Endothelial cell of umbilical vein (primary cell): ENCODE data around the gene GRAMD1A. TPM values are rescaled to one million over a fixed set of nuclear protein-coding genes. Genes with fewer than 3 reads are reported as not detected.

Source experiments
- BruUV-seq: library from RNA; stranded (reverse); fragments of 400-500 nt; replicated peaks from 2 replicates; lab custom pipeline; 2021; lab: Mats Ljungman, UMichigan
- CTCF ChIA-PET: fragments of 300-600, 350-600 bp; sonication (Branson Sonifier 250); formaldehyde crosslinking; loops from one replicate; lab custom pipeline; 2021; ENCODE audit warnings: antibody characterized with exemption, inconsistent platforms; lab: Charles Lee
- POLR2A ChIA-PET: fragments of 300-600, 350-600 bp; sonication (Branson Sonifier 250); formaldehyde crosslinking; loops from one replicate; lab custom pipeline; 2021; ENCODE audit warnings: antibody characterized with exemption, inconsistent platforms; lab: Charles Lee
- DNase-seq: peaks from one replicate; pipeline ENCODE4 v3.0.0-alpha.2; 2011; ENCODE audit warnings: low read depth, low spot score
- FAIRE-seq: peaks from 2 replicates; lab custom pipeline; 2011; peaks lifted over from hg19 to GRCh38; lab: Jason Lieb, UNC
- H2AFZ ChIP-seq: 2 replicates; pipeline ENCODE4 v1.6.0; 2012; ENCODE audit warnings: low read depth, low read length, control low read depth, inconsistent platforms
- H3K27ac ChIP-seq: 2 replicates; pipeline ENCODE4 v1.5.1; 2011; ENCODE audit warnings: low read depth, mild to moderate bottlenecking, control low read depth, low read length, moderate library complexity; ENCODE audit not compliant: insufficient read depth
- H3K27me3 ChIP-seq, 2 experiments: 2 replicates each; pipeline versions ENCODE4 v1.6.0 to v1.6.1; 2011; ENCODE audit warnings: low read length in 2 of 2, mixed read lengths in 1 of 2; ENCODE audit not compliant: control insufficient read depth in 2 of 2, insufficient read depth in 2 of 2
- H3K36me3 ChIP-seq, 2 experiments: 2 replicates in 1 of 2; 3 replicates in 1 of 2; pipeline ENCODE4 v1.5.1; 2011; ENCODE audit warnings: low read length in 2 of 2, mild to moderate bottlenecking in 1 of 2, moderate library complexity in 1 of 2; ENCODE audit not compliant: control insufficient read depth in 2 of 2, insufficient read depth in 2 of 2; ENCODE audit errors: extremely low read depth in 1 of 2
- H3K4me1 ChIP-seq: 3 replicates; pipeline ENCODE4 v1.5.1; 2011; ENCODE audit warnings: mild to moderate bottlenecking, low read length; ENCODE audit not compliant: control insufficient read depth, insufficient read depth; ENCODE audit errors: extremely low read depth
- H3K4me2 ChIP-seq: 2 replicates; pipeline ENCODE4 v1.6.1; 2011; ENCODE audit warnings: low read length, control low read depth, mixed read lengths; ENCODE audit not compliant: insufficient read depth
- H3K4me3 ChIP-seq, 3 experiments: fragments of 200-600 bp in 1 of 3; sonication (generic), shearing (Covaris generic) in 1 of 3; replicated peaks in 1 of 3; 2 replicates each; pipeline ENCODE4 v1.5.1; 2011 to 2016; ENCODE audit warnings: control low read depth in 3 of 3, low read length in 3 of 3, mild to moderate bottlenecking in 2 of 3, inconsistent platforms in 1 of 3, low read depth in 1 of 3, moderate library complexity in 1 of 3; ENCODE audit not compliant: insufficient read depth in 1 of 3
- H3K79me2 ChIP-seq: 2 replicates; pipeline ENCODE4 v1.6.0; 2012; ENCODE audit warnings: low read length, inconsistent platforms; ENCODE audit not compliant: control insufficient read depth, insufficient read depth
- H3K9ac ChIP-seq: replicated peaks from 2 replicates; pipeline ENCODE3; 2011; ENCODE audit warnings: low read length, control low read depth; ENCODE audit not compliant: insufficient read depth; ENCODE audit errors: extremely low read depth
- H3K9me1 ChIP-seq: replicated peaks from 3 replicates; pipeline ENCODE4 v1.6.0; 2011; ENCODE audit warnings: mild to moderate bottlenecking, low read length; ENCODE audit not compliant: control insufficient read depth, insufficient read depth; ENCODE audit errors: extremely low read depth
- H3K9me3 ChIP-seq: replicated peaks from 2 replicates; pipeline ENCODE4 v1.5.1; 2012; ENCODE audit warnings: low read length, inconsistent platforms; ENCODE audit not compliant: control insufficient read depth, insufficient read depth
- H4K20me1 ChIP-seq: replicated peaks from 2 replicates; pipeline ENCODE3; 2011; ENCODE audit warnings: mild to moderate bottlenecking, low read length; ENCODE audit not compliant: control insufficient read depth, insufficient read depth; ENCODE audit errors: extremely low read depth
- CTCF ChIP-seq, 2 donors: IDR thresholded peaks; 1 replicate in 1 of 2; 2 replicates in 1 of 2; pipeline ENCODE4 v1.5.1; 2011; ENCODE audit warnings: low read length in 2 of 2, mild to moderate bottlenecking in 2 of 2, moderate library complexity in 2 of 2, control low read depth in 1 of 2, inconsistent platforms in 1 of 2, low read depth in 1 of 2; ENCODE audit not compliant: insufficient read depth in 1 of 2; ENCODE audit errors: extremely low read depth in 1 of 2
- EZH2 ChIP-seq: IDR thresholded peaks from 2 replicates; pipeline ENCODE4 v1.6.1; 2012; ENCODE audit warnings: borderline replicate concordance, low read depth, mild to moderate bottlenecking, moderate library complexity, low read length, inconsistent platforms; ENCODE audit not compliant: severe bottlenecking
- FOS ChIP-seq: IDR thresholded peaks from 2 replicates; pipeline ENCODE4 v1.6.1; 2011; ENCODE audit warnings: mild to moderate bottlenecking, low read length, moderate library complexity, borderline replicate concordance; ENCODE audit not compliant: insufficient read depth
- GATA2 ChIP-seq: IDR thresholded peaks from 2 replicates; pipeline ENCODE4 v1.7.0; 2011; ENCODE audit warnings: low read depth, mild to moderate bottlenecking, moderate library complexity, mixed read lengths, low read length; ENCODE audit not compliant: insufficient read length, insufficient read depth
- JUN ChIP-seq: IDR thresholded peaks from 2 replicates; pipeline ENCODE4 v1.6.1; 2011; ENCODE audit warnings: borderline replicate concordance, low read depth; ENCODE audit not compliant: insufficient read length, insufficient read depth
- MYC ChIP-seq: IDR thresholded peaks from one replicate; pipeline ENCODE4 v1.6.1; 2011; ENCODE audit warnings: mild to moderate bottlenecking, low read depth, low read length
- POLR2A ChIP-seq: IDR thresholded peaks from 2 replicates; pipeline ENCODE4 v1.6.1; 2012; ENCODE audit warnings: low read depth, mild to moderate bottlenecking, control low read depth, low read length
- POLR2AphosphoS5 ChIP-seq: IDR thresholded peaks from 2 replicates; pipeline ENCODE4 v1.6.1; 2012; ENCODE audit warnings: low read depth, mild to moderate bottlenecking, control low read depth, low read length, moderate library complexity; ENCODE audit not compliant: insufficient read depth
- dilution Hi-C: fragments of 300-500 bp; cut with MboI; formaldehyde crosslinking; loops from one replicate; pipeline ENCODE4 v1.15.0; 2019; ENCODE audit warnings: low sequenced_read_pairs; ENCODE audit not compliant: extremely low pct_ligation_motif_present
- intact Hi-C: fragments of 100-400 bp; cut with micrococcal nuclease; formaldehyde crosslinking; loops from one replicate; pipeline ENCODE4 v1.10.0; 2022
- polyA plus RNA-seq, 4 experiments: library from polyadenylated mRNA; depleted of rRNA in 3 of 4; stranded (reverse) in 3 of 4; unstranded in 1 of 4; fragments of >200 nt; gene quantifications; 2 replicates each; pipeline versions ENCODE4 v1.2.1 to v1.2.3, GENCODE V29; 2011 to 2012; ENCODE audit warnings: missing spikeins in 1 of 4
- total RNA-seq: library from RNA; stranded (reverse); gene quantifications from 2 replicates; pipeline ENCODE4 v1.2.3, GENCODE V29; 2021
- TF ChIP-seq, protein P1 (sequence below): IDR thresholded peaks from 2 replicates; pipeline ENCODE4 v1.6.1; 2011; ENCODE audit not compliant: insufficient read depth, insufficient read length

GRAMD1A gene
- total and polyA plus RNA-seq, 2 donors (not counting 3 experiments of a cell fraction or from before 2014, with no cell fraction given), result 127 to 130 TPM

GRCh38 chr19:35015270-35015953 is 15.3 kb downstream of the GRAMD1A start:
- intact Hi-C loops, result no loop called here

More at GRCh38 chr19:35015270-35015953, 15.3 kb downstream of the GRAMD1A start:
- H3K79me2 ChIP-seq, result no peaks in the 10 kb centered on the region
- no peaks in the 10 kb centered on the region for H3K9me1 ChIP-seq
- H3K9ac ChIP-seq, result no peak overlapping the region
- H3K4me1 ChIP-seq, result no peaks in the 10 kb centered on the region
- TF ChIP-seq CTCF (IDR thresholded peaks at IDR 0.05; ENCODE audit: extremely low read depth in 1 of 2, insufficient read depth in 1 of 2, low read depth in 1 of 2, low read length in 2 of 2), result no peak
- TF ChIP-seq JUN, result no peak
- TF ChIP-seq POLR2AphosphoS5, result no peak
- TF ChIP-seq FOS, result no peak
- TF ChIP-seq, protein P1, sequence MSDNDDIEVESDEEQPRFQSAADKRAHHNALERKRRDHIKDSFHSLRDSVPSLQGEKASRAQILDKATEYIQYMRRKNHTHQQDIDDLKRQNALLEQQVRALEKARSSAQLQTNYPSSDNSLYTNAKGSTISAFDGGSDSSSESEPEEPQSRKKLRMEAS, result no peak
- no peak for TF ChIP-seq POLR2A
- no peak for TF ChIP-seq EZH2
- no peak for TF ChIP-seq MYC
- no peak for TF ChIP-seq GATA2
- H3K27me3 ChIP-seq, result no peaks in the 10 kb centered on the region
- no peak overlapping the region for H3K27ac ChIP-seq
- H3K36me3 ChIP-seq, result peaks cover 13 to 60% of the 10 kb centered on the region in 2 experiments
- ChIA-PET POLR2A (no interaction called here), CTCF (interaction anchor here (9.9 kb wide), 1 partner anchor 41 kb away, joined by 129 read pairs; no protein-coding TSS in a partner anchor)
- no peak overlapping the region for H3K4me2 ChIP-seq
- no peak overlapping the region for H3K4me3 ChIP-seq
- no peaks in the 10 kb centered on the region for H3K9me3 ChIP-seq
- no peaks in the 10 kb centered on the region for H4K20me1 ChIP-seq
- no peak overlapping the region for H2AFZ ChIP-seq
- dilution Hi-C loops, result no loop called here
- DNase-seq, result no peak
- BruUV-seq, result no TSS peak
- no peak for FAIRE-seq
